ENCODE data around the gene KCNA10. TPM values are rescaled to one million over a fixed set of nuclear protein-coding genes. Genes with fewer than 3 reads are reported as not detected.

The KCNA10 gene
- total and polyA plus RNA-seq, 4 donors, result not detected

- no peaks in the 10 kb centered on the region for H3K36me3 ChIP-seq (ENCODE audit: control insufficient read depth in 1 of 2, insufficient read depth in 2 of 2, low read length in 1 of 2)
Observed at GRCh38 chr1:110540891-110541685, 22.1 kb upstream of the KCNA10 start.

GRCh38 chr1:110538921-110539320, 19.9 kb upstream of the KCNA10 start:
- DNase-seq (no peak), ATAC-seq (ENCODE audit: low FRiP score) (no peak)
- 21 to 30% methylated on average over 8 of the region's 8 CpGs for WGBS, 2 donors
- H3K27ac ChIP-seq (ENCODE audit: low read depth in 1 of 2, low read length in 2 of 2), result no peak overlapping the region
- no peaks in the 10 kb centered on the region for H3K9me3 ChIP-seq (ENCODE audit: control insufficient read depth, low read length)
- intact Hi-C loops (cut with DNase I), result no loop called here
- H3K27me3 ChIP-seq (ENCODE audit: control insufficient read depth in 1 of 2, insufficient read depth in 2 of 2, low read length in 1 of 2), result no peaks in the 10 kb centered on the region
- no peaks in the 10 kb centered on the region for H3K4me1 ChIP-seq (ENCODE audit: control insufficient read depth in 1 of 2, insufficient read depth in 2 of 2, low read length in 2 of 2)
- H3K4me3 ChIP-seq (ENCODE audit: low read length in 2 of 2), result no peak overlapping the region
- H3K36me3 ChIP-seq (ENCODE audit: control insufficient read depth in 1 of 2, insufficient read depth in 2 of 2, low read length in 1 of 2), result no peaks in the 10 kb centered on the region

More at GRCh38 chr1:110540891-110541685, 22.1 kb upstream of the KCNA10 start:
- no peak for ATAC-seq (ENCODE audit: low FRiP score)
- intact Hi-C loops (cut with DNase I), result no loop called here
- 66 to 78% methylated on average over 7 of the region's 7 CpGs for WGBS, 2 donors
- H3K4me1 ChIP-seq (ENCODE audit: control insufficient read depth in 1 of 2, insufficient read depth in 2 of 2, low read length in 2 of 2), result no peaks in the 10 kb centered on the region
- no peaks in the 10 kb centered on the region for H3K27me3 ChIP-seq (ENCODE audit: control insufficient read depth in 1 of 2, insufficient read depth in 2 of 2, low read length in 1 of 2)
- no peaks in the 10 kb centered on the region for H3K9me3 ChIP-seq (ENCODE audit: control insufficient read depth, low read length)
- H3K4me3 ChIP-seq (ENCODE audit: low read length in 2 of 2), result no peak overlapping the region
- DNase-seq, result no peak
- no peak overlapping the region for H3K27ac ChIP-seq (ENCODE audit: low read depth in 1 of 2, low read length in 2 of 2)

DNA sequence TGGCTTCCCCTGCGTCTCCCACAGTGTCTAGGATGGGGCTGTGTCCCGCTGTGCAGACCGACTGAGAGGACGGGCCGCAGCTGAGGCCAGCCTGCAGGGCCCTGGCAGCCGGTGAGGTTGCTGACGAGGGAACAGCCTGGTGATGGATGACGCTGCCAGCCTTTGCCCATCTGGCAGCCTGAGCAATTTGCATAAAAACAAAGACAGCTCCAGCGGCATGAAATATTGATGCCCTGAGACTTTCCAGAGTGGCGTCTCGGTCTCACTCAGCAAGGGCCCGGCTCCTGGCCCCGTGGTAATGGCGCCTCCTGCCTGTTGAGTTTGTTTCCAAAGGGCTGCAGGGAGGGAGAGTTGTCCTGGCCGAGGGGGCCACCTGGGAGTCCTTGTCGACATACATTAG, 19.1 kb upstream of the KCNA10 start:
- Histone ChIP-seq H3K4me1 (ENCODE audit: control insufficient read depth in 1 of 2, insufficient read depth in 2 of 2, low read length in 2 of 2) (no peaks in the 10 kb centered on the region), H3K27ac (ENCODE audit: low read depth in 1 of 2, low read length in 2 of 2) (no peak overlapping the region), H3K9me3 (ENCODE audit: control insufficient read depth, low read length) (no peaks in the 10 kb centered on the region), H3K27me3 (ENCODE audit: control insufficient read depth in 1 of 2, insufficient read depth in 2 of 2, low read length in 1 of 2) (no peaks in the 10 kb centered on the region), H3K4me3 (ENCODE audit: low read length in 2 of 2) (no peak overlapping the region), H3K36me3 (ENCODE audit: control insufficient read depth in 1 of 2, insufficient read depth in 2 of 2, low read length in 1 of 2) (no peaks in the 10 kb centered on the region)
- intact Hi-C loops (cut with DNase I), result no loop called here
- WGBS, 2 donors, result 20 to 30% methylated on average over 16 of the region's 16 CpGs
- DNase-seq (no peak), ATAC-seq (ENCODE audit: low FRiP score) (no peak)

GRCh38 chr1:110535985-110536384, 17.0 kb upstream of the KCNA10 start:
- Histone ChIP-seq H3K27me3 (ENCODE audit: control insufficient read depth in 1 of 2, insufficient read depth in 2 of 2, low read length in 1 of 2) (no peaks in the 10 kb centered on the region), H3K4me3 (ENCODE audit: low read length in 2 of 2) (no peak overlapping the region), H3K4me1 (ENCODE audit: control insufficient read depth in 1 of 2, insufficient read depth in 2 of 2, low read length in 2 of 2) (no peaks in the 10 kb centered on the region), H3K27ac (ENCODE audit: low read depth in 1 of 2, low read length in 2 of 2) (no peak overlapping the region), H3K9me3 (ENCODE audit: control insufficient read depth, low read length) (no peaks in the 10 kb centered on the region), H3K36me3 (ENCODE audit: control insufficient read depth in 1 of 2, insufficient read depth in 2 of 2, low read length in 1 of 2) (no peaks in the 10 kb centered on the region)
- intact Hi-C loops (cut with DNase I), result no loop called here
- no peak for ATAC-seq (ENCODE audit: low FRiP score)
- no peak for DNase-seq
- WGBS, 2 donors, result 77 to 78% methylated on average over 3 of the region's 3 CpGs

GRCh38 chr1:110533230-110533629, 14.3 kb upstream of the KCNA10 start:
- H3K27me3 ChIP-seq (ENCODE audit: control insufficient read depth in 1 of 2, insufficient read depth in 2 of 2, low read length in 1 of 2), result no peaks in the 10 kb centered on the region

GRCh38 chr1:110529011-110529410, 10.0 kb upstream of the KCNA10 start:
- no peaks in the 10 kb centered on the region for H3K9me3 ChIP-seq (ENCODE audit: control insufficient read depth, low read length)
- 86 to 87% methylated on average over 1 of the region's 1 CpG for WGBS, 2 donors
- no peak overlapping the region for H3K4me3 ChIP-seq (ENCODE audit: low read length in 2 of 2)
- no peaks in the 10 kb centered on the region for H3K27me3 ChIP-seq (ENCODE audit: control insufficient read depth in 1 of 2, insufficient read depth in 2 of 2, low read length in 1 of 2)
- no peak for ATAC-seq (ENCODE audit: low FRiP score)
- no peaks in the 10 kb centered on the region for H3K4me1 ChIP-seq (ENCODE audit: control insufficient read depth in 1 of 2, insufficient read depth in 2 of 2, low read length in 2 of 2)
- no peaks in the 10 kb centered on the region for H3K36me3 ChIP-seq (ENCODE audit: control insufficient read depth in 1 of 2, insufficient read depth in 2 of 2, low read length in 1 of 2)
- DNase-seq, result no peak
- H3K27ac ChIP-seq (ENCODE audit: low read depth in 1 of 2, low read length in 2 of 2), result no peak overlapping the region
- intact Hi-C loops (cut with DNase I), result loop anchor here in 1 of 2 donors (10.0 kb wide), 1 partner anchor 246 kb away; no protein-coding TSS in a partner anchor

More at GRCh38 chr1:110533230-110533629, 14.3 kb upstream of the KCNA10 start:
- DNase-seq (no peak), ATAC-seq (ENCODE audit: low FRiP score) (no peak)
- Histone ChIP-seq H3K4me3 (ENCODE audit: low read length in 2 of 2) (no peak overlapping the region), H3K4me1 (ENCODE audit: control insufficient read depth in 1 of 2, insufficient read depth in 2 of 2, low read length in 2 of 2) (no peaks in the 10 kb centered on the region), H3K36me3 (ENCODE audit: control insufficient read depth in 1 of 2, insufficient read depth in 2 of 2, low read length in 1 of 2) (no peaks in the 10 kb centered on the region), H3K27ac (ENCODE audit: low read depth in 1 of 2, low read length in 2 of 2) (no peak overlapping the region), H3K9me3 (ENCODE audit: control insufficient read depth, low read length) (no peaks in the 10 kb centered on the region)
- WGBS, 2 donors, result 56 to 61% methylated on average over 3 of the region's 3 CpGs
- intact Hi-C loops (cut with DNase I), result no loop called here

DNA sequence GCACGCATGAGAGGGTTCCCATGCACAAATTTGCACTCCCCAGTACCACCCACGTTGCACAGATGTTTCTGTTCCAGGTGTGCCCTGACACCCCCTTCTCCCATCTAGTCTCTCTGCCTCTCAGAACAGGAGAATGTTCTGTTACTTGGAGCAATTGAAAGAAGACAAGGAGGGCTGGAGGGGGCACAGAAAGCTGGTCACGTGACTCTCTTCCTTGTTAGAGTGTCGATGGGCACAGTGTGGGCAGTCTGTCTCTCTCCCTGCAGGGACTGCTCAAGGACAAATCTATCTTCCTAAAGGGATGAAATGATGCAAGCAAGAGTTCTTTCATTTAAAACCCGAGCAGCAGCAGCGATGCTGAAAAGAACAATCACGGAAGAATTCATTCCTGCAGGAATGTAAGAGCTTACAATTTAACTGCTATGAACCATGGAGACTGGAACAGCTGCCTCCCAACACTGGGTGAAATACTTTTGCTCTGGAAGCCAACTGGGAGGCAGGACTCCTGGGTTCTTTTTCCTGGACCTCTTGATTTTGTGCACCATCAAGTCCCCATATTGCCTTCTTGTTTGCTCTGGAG, 7.3 kb upstream of the KCNA10 start:
- intact Hi-C loops (cut with DNase I), result loop anchor here in 1 of 2 donors (10.0 kb wide), 1 partner anchor 249 kb away; no protein-coding TSS in a partner anchor
- Histone ChIP-seq H3K4me1 (ENCODE audit: control insufficient read depth in 1 of 2, insufficient read depth in 2 of 2, low read length in 2 of 2) (no peaks in the 10 kb centered on the region), H3K4me3 (ENCODE audit: low read length in 2 of 2) (no peak overlapping the region), H3K9me3 (ENCODE audit: control insufficient read depth, low read length) (no peaks in the 10 kb centered on the region), H3K27me3 (ENCODE audit: control insufficient read depth in 1 of 2, insufficient read depth in 2 of 2, low read length in 1 of 2) (no peaks in the 10 kb centered on the region), H3K27ac (ENCODE audit: low read depth in 1 of 2, low read length in 2 of 2) (no peak overlapping the region), H3K36me3 (ENCODE audit: control insufficient read depth in 1 of 2, insufficient read depth in 2 of 2, low read length in 1 of 2) (no peaks in the 10 kb centered on the region)
- ATAC-seq (ENCODE audit: low FRiP score), result no peak
- DNase-seq, result no peak
- WGBS, 2 donors, result 55 to 60% methylated on average over 7 of the region's 7 CpGs

DNA sequence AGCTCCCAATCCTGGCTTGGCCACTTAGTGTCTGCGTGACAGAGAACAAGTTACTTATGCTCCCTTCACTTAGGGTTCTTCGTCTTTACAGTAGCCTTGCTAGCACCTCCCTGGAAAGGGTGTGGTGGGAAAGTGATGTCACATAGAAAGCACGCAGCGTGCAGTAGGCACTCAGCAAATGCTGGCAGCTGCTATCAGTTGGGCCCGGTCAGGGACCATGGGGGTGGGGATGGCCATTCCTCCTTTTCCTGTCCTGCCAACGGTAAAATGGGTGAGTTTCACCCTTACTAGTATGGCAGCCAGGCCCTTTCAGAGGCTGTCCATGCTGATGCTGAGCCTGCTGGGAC, 6.2 kb upstream of the KCNA10 start:
- intact Hi-C loops (cut with DNase I), result loop anchor here in 1 of 2 donors (10.0 kb wide), 1 partner anchor 250 kb away; no protein-coding TSS in a partner anchor
- H3K4me1 ChIP-seq (ENCODE audit: control insufficient read depth in 1 of 2, insufficient read depth in 2 of 2, low read length in 2 of 2), result no peaks in the 10 kb centered on the region
- ATAC-seq (ENCODE audit: low FRiP score), result no peak
- H3K4me3 ChIP-seq (ENCODE audit: low read length in 2 of 2), result no peak overlapping the region
- no peaks in the 10 kb centered on the region for H3K36me3 ChIP-seq (ENCODE audit: control insufficient read depth in 1 of 2, insufficient read depth in 2 of 2, low read length in 1 of 2)
- H3K27me3 ChIP-seq (ENCODE audit: control insufficient read depth in 1 of 2, insufficient read depth in 2 of 2, low read length in 1 of 2), result no peaks in the 10 kb centered on the region
- no peaks in the 10 kb centered on the region for H3K9me3 ChIP-seq (ENCODE audit: control insufficient read depth, low read length)
- no peak overlapping the region for H3K27ac ChIP-seq (ENCODE audit: low read depth in 1 of 2, low read length in 2 of 2)
- DNase-seq, result no peak
- 73 to 76% methylated on average over 6 of the region's 6 CpGs for WGBS, 2 donors

Measured in aorta (tissue), 5 donors.